Liver (tissue), 3 donors: ENCODE data around the gene ANKRD31.

Experiments used
- EGR1 ChIP-seq, 2 donors: IDR thresholded peaks; 2 replicates each; pipeline ENCODE4 v1.6.1; 2016 to 2018; ENCODE audit warnings: antibody characterized with exemption in 2 of 2, low read depth in 2 of 2
- FOXA1 ChIP-seq: IDR thresholded peaks from 2 replicates; pipeline ENCODE4 v1.6.1; 2016; ENCODE audit warnings: antibody characterized with exemption
- RAD21 ChIP-seq, 2 donors: IDR thresholded peaks; 2 replicates each; pipeline ENCODE4 v1.6.1; 2016; ENCODE audit warnings: antibody characterized with exemption in 2 of 2, mild to moderate bottlenecking in 2 of 2
- SP1 ChIP-seq: IDR thresholded peaks from 2 replicates; pipeline ENCODE4 v1.6.1; 2018; ENCODE audit warnings: antibody characterized with exemption, mild to moderate bottlenecking
- TAF1 ChIP-seq: conservative IDR thresholded peaks from 2 replicates; pipeline ENCODE4 v1.6.1; 2016; ENCODE audit warnings: antibody characterized with exemption, mild to moderate bottlenecking
- TF ChIP-seq, protein P1 (sequence below): fragments of 150-350 bp; IDR thresholded peaks from 2 replicates; pipeline ENCODE4 v1.5.1; 2017; ENCODE audit warnings: improper control_type of control experiment, low read depth, low read length; ENCODE audit not compliant: missing input control
- TF ChIP-seq, protein P2 (sequence below): IDR thresholded peaks from 2 replicates; pipeline ENCODE4 v1.6.1; 2016; ENCODE audit warnings: antibody characterized with exemption
- TF ChIP-seq, protein P3 (sequence below): IDR thresholded peaks from 2 replicates; pipeline ENCODE4 v1.6.1; 2016; ENCODE audit warnings: antibody characterized with exemption
- TF ChIP-seq, protein P4 (sequence below): IDR thresholded peaks from 2 replicates; pipeline ENCODE4 v1.6.1; 2016; ENCODE audit warnings: antibody characterized with exemption, mild to moderate bottlenecking
- donor health status: healthy.
- donor health status: healthy.

DNA sequence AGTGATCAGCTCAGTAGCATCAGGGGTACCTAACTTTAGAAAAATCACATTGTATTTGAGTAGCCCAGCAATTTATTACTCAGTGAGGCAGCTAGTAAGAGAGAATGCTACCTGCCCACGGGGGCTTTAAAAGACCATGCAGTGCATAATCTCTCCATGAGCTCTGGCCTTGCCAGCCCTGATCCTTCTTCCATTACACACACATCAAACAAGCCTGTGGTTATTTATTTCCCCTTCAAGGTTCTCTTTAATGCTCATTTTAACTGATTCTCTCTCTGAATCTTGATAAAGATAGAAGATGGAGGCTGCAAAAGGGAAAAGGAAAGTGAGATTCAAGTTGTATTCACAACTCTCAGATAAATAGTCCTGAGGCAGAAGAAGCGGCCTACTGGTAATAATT, 22.3 kb downstream of the ANKRD31 start:
- TF ChIP-seq, protein P1, sequence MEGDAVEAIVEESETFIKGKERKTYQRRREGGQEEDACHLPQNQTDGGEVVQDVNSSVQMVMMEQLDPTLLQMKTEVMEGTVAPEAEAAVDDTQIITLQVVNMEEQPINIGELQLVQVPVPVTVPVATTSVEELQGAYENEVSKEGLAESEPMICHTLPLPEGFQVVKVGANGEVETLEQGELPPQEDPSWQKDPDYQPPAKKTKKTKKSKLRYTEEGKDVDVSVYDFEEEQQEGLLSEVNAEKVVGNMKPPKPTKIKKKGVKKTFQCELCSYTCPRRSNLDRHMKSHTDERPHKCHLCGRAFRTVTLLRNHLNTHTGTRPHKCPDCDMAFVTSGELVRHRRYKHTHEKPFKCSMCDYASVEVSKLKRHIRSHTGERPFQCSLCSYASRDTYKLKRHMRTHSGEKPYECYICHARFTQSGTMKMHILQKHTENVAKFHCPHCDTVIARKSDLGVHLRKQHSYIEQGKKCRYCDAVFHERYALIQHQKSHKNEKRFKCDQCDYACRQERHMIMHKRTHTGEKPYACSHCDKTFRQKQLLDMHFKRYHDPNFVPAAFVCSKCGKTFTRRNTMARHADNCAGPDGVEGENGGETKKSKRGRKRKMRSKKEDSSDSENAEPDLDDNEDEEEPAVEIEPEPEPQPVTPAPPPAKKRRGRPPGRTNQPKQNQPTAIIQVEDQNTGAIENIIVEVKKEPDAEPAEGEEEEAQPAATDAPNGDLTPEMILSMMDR: no peak
- no peak for TF ChIP-seq TAF1
- TF ChIP-seq, protein P2, sequence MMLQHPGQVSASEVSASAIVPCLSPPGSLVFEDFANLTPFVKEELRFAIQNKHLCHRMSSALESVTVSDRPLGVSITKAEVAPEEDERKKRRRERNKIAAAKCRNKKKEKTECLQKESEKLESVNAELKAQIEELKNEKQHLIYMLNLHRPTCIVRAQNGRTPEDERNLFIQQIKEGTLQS: no peak
- TF ChIP-seq EGR1 (IDR thresholded peaks at IDR 0.05; ENCODE audit: low read depth in 2 of 2): no peak
- TF ChIP-seq, protein P3, sequence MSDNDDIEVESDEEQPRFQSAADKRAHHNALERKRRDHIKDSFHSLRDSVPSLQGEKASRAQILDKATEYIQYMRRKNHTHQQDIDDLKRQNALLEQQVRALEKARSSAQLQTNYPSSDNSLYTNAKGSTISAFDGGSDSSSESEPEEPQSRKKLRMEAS: no peak
- TF ChIP-seq, protein P4, sequence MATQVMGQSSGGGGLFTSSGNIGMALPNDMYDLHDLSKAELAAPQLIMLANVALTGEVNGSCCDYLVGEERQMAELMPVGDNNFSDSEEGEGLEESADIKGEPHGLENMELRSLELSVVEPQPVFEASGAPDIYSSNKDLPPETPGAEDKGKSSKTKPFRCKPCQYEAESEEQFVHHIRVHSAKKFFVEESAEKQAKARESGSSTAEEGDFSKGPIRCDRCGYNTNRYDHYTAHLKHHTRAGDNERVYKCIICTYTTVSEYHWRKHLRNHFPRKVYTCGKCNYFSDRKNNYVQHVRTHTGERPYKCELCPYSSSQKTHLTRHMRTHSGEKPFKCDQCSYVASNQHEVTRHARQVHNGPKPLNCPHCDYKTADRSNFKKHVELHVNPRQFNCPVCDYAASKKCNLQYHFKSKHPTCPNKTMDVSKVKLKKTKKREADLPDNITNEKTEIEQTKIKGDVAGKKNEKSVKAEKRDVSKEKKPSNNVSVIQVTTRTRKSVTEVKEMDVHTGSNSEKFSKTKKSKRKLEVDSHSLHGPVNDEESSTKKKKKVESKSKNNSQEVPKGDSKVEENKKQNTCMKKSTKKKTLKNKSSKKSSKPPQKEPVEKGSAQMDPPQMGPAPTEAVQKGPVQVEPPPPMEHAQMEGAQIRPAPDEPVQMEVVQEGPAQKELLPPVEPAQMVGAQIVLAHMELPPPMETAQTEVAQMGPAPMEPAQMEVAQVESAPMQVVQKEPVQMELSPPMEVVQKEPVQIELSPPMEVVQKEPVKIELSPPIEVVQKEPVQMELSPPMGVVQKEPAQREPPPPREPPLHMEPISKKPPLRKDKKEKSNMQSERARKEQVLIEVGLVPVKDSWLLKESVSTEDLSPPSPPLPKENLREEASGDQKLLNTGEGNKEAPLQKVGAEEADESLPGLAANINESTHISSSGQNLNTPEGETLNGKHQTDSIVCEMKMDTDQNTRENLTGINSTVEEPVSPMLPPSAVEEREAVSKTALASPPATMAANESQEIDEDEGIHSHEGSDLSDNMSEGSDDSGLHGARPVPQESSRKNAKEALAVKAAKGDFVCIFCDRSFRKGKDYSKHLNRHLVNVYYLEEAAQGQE: no peak
- no peak for TF ChIP-seq FOXA1
- no peak for TF ChIP-seq SP1
- TF ChIP-seq RAD21 (IDR thresholded peaks at IDR 0.05): no peak
